CD14-positive monocyte (primary cell): ENCODE data around the gene BMP2K. TPM values are rescaled to one million over a fixed set of nuclear protein-coding genes. Genes with fewer than 3 reads are reported as not detected.

Experiments used
- DNase-seq, 3 donors: peaks; one replicate each; pipeline ENCODE4 v3.0.0-alpha.2; 2011 to 2022
- H2AFZ ChIP-seq: 2 replicates; pipeline ENCODE4 v1.6.0; 2012; ENCODE audit warnings: mild to moderate bottlenecking, low read depth, low read length, inconsistent platforms; ENCODE audit not compliant: insufficient read depth, poor library complexity, severe bottlenecking
- H3K27ac ChIP-seq, 2 donors: 1 replicate in 1 of 2; 2 replicates in 1 of 2; pipeline ENCODE4 v1.5.1; 2012 to 2013; ENCODE audit warnings: low read length in 2 of 2, control low read depth in 1 of 2, inconsistent platforms in 1 of 2, low read depth in 1 of 2, mild to moderate bottlenecking in 1 of 2
- H3K27me3 ChIP-seq, 2 donors: one replicate each; pipeline versions ENCODE4 v1.6.0 to v1.6.1; 2011 to 2013; ENCODE audit warnings: low read length in 2 of 2; ENCODE audit not compliant: control insufficient read depth in 2 of 2, insufficient read depth in 2 of 2
- H3K36me3 ChIP-seq, 2 donors: replicated peaks in 1 of 2; 1 replicate in 1 of 2; 2 replicates in 1 of 2; pipeline versions ENCODE4 v1.5.1 to v1.6.1; 2012 to 2013; ENCODE audit warnings: low read length in 2 of 2, control low read depth in 1 of 2, inconsistent platforms in 1 of 2, mild to moderate bottlenecking in 1 of 2; ENCODE audit not compliant: insufficient read depth in 2 of 2, control insufficient read depth in 1 of 2
- H3K4me1 ChIP-seq, 2 donors: 1 replicate in 1 of 2; 2 replicates in 1 of 2; pipeline versions ENCODE4 v1.5.1 to v1.6.1; 2012 to 2013; ENCODE audit warnings: low read length in 2 of 2, control low read depth in 1 of 2, inconsistent platforms in 1 of 2, mild to moderate bottlenecking in 1 of 2, moderate library complexity in 1 of 2; ENCODE audit not compliant: insufficient read depth in 2 of 2, control insufficient read depth in 1 of 2
- H3K4me2 ChIP-seq: replicated peaks from 2 replicates; pipeline ENCODE3; 2012; ENCODE audit warnings: low read length, moderate library complexity, mild to moderate bottlenecking; ENCODE audit not compliant: poor library complexity, severe bottlenecking; ENCODE audit errors: extremely low read depth
- H3K4me3 ChIP-seq, 3 experiments: fragments of 200-600 bp in 1 of 3; sonication (generic) in 1 of 3; replicated peaks in 1 of 3; 1 replicate in 2 of 3; 2 replicates in 1 of 3; pipeline ENCODE4 v1.5.1; 2011 to 2013; ENCODE audit warnings: low read length in 3 of 3, mild to moderate bottlenecking in 3 of 3, control low read depth in 2 of 3, low read depth in 2 of 3, inconsistent platforms in 1 of 3, moderate library complexity in 1 of 3
- H3K79me2 ChIP-seq: 2 replicates; pipeline ENCODE4 v1.6.0; 2012; ENCODE audit warnings: mild to moderate bottlenecking, control low read depth, inconsistent platforms, low read length, moderate library complexity; ENCODE audit not compliant: insufficient read depth
- H3K9ac ChIP-seq: 2 replicates; pipeline ENCODE4 v1.6.0; 2017; ENCODE audit warnings: low read length, mild to moderate bottlenecking; ENCODE audit not compliant: insufficient read depth, poor library complexity, severe bottlenecking
- H3K9me3 ChIP-seq, 2 donors: replicated peaks in 1 of 2; 1 replicate in 1 of 2; 2 replicates in 1 of 2; pipeline versions ENCODE4 v1.5.1 to v1.6.1; 2012 to 2013; ENCODE audit warnings: low read length in 2 of 2, control low read depth in 1 of 2; ENCODE audit not compliant: control insufficient read depth in 1 of 2, insufficient read depth in 1 of 2
- H4K20me1 ChIP-seq: 2 replicates; pipeline ENCODE4 v1.6.0; 2012; ENCODE audit warnings: mild to moderate bottlenecking, low read length, control low read depth, moderate library complexity; ENCODE audit not compliant: insufficient read depth
- H3K27ac Mint-ChIP-seq, 7 donors: one replicate each; pipeline ENCODE4 v1.8.0; 2020; ENCODE audit warnings: mild to moderate bottlenecking in 7 of 7, mixed read lengths in 7 of 7, moderate library complexity in 6 of 7, inconsistent platforms in 2 of 7
- H3K27me3 Mint-ChIP-seq, 3 donors: one replicate each; pipeline ENCODE4 v1.8.0; 2021 to 2022; ENCODE audit warnings: low read depth in 3 of 3, mild to moderate bottlenecking in 3 of 3, mixed read lengths in 3 of 3, moderate library complexity in 3 of 3, inconsistent platforms in 1 of 3
- H3K36me3 Mint-ChIP-seq, 2 donors: one replicate each; pipeline ENCODE4 v1.8.0; 2020; ENCODE audit warnings: mixed read lengths in 2 of 2, inconsistent platforms in 1 of 2, mild to moderate bottlenecking in 1 of 2
- H3K4me1 Mint-ChIP-seq: one replicate; pipeline ENCODE4 v1.8.0; 2020; ENCODE audit warnings: mild to moderate bottlenecking, mixed read lengths
- H3K4me3 Mint-ChIP-seq, 2 donors: one replicate each; pipeline ENCODE4 v1.8.0; 2020; ENCODE audit warnings: mild to moderate bottlenecking in 2 of 2, mixed read lengths in 2 of 2, moderate library complexity in 1 of 2
- H3K9me3 Mint-ChIP-seq, 7 donors: one replicate each; pipeline ENCODE4 v1.8.0; 2020 to 2022; ENCODE audit warnings: mixed read lengths in 7 of 7, mild to moderate bottlenecking in 6 of 7, moderate library complexity in 6 of 7, inconsistent platforms in 2 of 7
- WGBS: methylation state at CpG from one replicate; pipeline ENCODE4 v1.1.5; 2013; ENCODE audit warnings: missing lambda C conversion rate; ENCODE audit not compliant: insufficient coverage; 5-methylcytosine and 5-hydroxymethylcytosine counted together
- intact Hi-C, 2 donors: fragments of 100-400 bp; cut with micrococcal nuclease; formaldehyde crosslinking; loops; one replicate each; pipeline versions ENCODE4 v1.15.0 to v1.15.1; 2023
- polyA plus RNA-seq, 3 donors: library from polyadenylated mRNA; depleted of rRNA in 1 of 3; unstranded in 2 of 3; stranded (reverse) in 1 of 3; fragments of 300-500 nt in 2 of 3; fragments of >200 nt in 1 of 3; fragmentation: Illumina TruSeq in 2 of 3; gene quantifications; 1 replicate in 2 of 3; 2 replicates in 1 of 3; pipeline ENCODE4 v1.2.3, GENCODE V29; 2012 to 2021
- TF ChIP-seq, protein P1 (sequence below): fragments of 200-600 bp; IDR thresholded peaks from one replicate; pipeline ENCODE4 v1.8.0; 2022; ENCODE audit warnings: antibody characterized with exemption, mild to moderate bottlenecking

Gene BMP2K
- polyA plus RNA-seq, 3 donors, result 11.8 to 39.7 (median 21.6) TPM

DNA sequence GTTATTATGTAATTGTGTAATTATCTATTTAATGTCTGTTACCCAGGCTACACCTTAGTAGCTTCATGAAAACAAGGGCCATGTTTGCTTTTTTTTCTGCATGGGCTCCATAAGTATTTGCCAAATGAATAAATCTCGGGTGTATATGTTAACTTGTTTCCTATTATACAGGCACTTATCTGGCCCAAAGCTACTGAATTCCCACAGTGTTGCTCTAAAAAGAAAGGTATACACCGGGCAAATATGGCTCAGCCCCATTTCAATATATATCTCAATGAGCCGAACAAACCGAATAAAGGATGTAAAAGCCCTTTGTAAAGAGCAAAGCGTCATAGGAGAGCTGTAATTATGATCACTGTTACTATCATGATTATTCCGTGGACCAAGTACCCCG is 162.3 kb downstream of the BMP2K start:
- H3K9me3 ChIP-seq, result no peaks in the 10 kb centered on the region
- H3K27me3 Mint-ChIP-seq, result peaks cover 0 to 5% (median 2%) of the 10 kb centered on the region in 3 donors
- no peaks in the 10 kb centered on the region for H3K79me2 ChIP-seq

DNA sequence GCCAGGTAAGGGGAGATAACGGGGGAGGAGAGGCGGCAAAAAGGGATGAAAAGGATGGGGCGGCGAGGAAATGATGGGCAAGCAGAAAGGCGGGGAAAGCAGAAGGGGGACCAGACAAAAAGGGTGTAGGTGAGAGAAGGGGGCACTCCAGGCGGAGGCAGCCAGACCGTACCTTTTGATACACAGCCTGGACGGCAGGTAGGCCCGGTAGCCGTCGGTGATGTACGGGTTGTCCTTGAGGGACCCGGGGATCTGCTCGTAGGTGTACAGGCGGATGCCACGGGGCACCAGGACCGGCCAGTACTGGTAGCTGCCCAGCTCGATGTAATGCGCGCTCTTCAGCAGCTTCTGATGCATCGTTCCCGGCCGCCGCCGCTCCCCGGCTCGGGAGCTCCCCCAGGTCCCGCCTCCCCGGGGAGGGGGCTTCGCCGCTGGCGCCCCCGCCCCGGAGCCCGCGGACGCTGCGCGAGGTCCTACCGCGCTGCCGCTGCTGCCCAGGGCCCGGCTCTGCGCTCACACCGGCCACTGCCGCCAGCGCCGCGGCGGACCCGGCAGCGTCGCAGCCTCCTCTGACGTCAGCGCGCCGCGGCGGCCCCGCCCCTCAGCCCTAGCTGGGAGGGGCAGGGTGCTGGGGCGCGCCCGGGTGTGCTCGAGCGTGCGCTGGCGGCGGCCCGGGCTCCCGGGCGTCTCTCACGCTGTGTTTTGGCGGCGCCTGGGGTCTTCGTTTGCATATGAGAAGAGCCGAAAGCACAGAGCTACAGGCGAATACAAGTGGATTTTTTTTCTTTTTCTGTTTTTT is 162.9 kb downstream of the BMP2K start, which contains the start of gene PAQR3:
Gene PAQR3 (minus strand): TSS at position 571 of the 799 bp plus-strand sequence. CDS start 214 bp downstream, at position 357.
- Mint-ChIP-seq H3K36me3 (peaks cover 3 to 4% of the 10 kb centered on the region in 2 donors), H3K4me1 (peaks cover 38% of the 10 kb centered on the region), H3K9me3 (peaks cover 0 to 4% (median 0%) of the 10 kb centered on the region in 7 donors), H3K27me3 (peaks cover 0 to 5% (median 2%) of the 10 kb centered on the region in 3 donors), H3K27ac (peak within 1 kb of the TSS; percentile 78 to 92 (median 82)), H3K4me3 (peak within 1 kb of the TSS; percentile 95 to 96)
- H3K4me1 ChIP-seq, result peaks cover 36 to 44% of the 10 kb centered on the region in 2 donors
- peak within 1 kb of the TSS; percentile 96 for H2AFZ ChIP-seq
- H3K36me3 ChIP-seq, result no peaks in the 10 kb centered on the region
- H3K27me3 ChIP-seq, result no peaks in the 10 kb centered on the region
- no peaks in the 10 kb centered on the region for H3K79me2 ChIP-seq
- H4K20me1 ChIP-seq, result no peaks in the 10 kb centered on the region
- peak; percentile 76 to 84 (median 81) for DNase-seq
- peak within 1 kb of the TSS; percentile 86 for H3K4me2 ChIP-seq
- H3K4me3 ChIP-seq, result peak within 1 kb of the TSS; percentile 80 to 100 (median 82)
- intact Hi-C loops, result no loop called here
- peak within 1 kb of the TSS; percentile 53 to 69 for H3K27ac ChIP-seq
- TF ChIP-seq, protein P1, sequence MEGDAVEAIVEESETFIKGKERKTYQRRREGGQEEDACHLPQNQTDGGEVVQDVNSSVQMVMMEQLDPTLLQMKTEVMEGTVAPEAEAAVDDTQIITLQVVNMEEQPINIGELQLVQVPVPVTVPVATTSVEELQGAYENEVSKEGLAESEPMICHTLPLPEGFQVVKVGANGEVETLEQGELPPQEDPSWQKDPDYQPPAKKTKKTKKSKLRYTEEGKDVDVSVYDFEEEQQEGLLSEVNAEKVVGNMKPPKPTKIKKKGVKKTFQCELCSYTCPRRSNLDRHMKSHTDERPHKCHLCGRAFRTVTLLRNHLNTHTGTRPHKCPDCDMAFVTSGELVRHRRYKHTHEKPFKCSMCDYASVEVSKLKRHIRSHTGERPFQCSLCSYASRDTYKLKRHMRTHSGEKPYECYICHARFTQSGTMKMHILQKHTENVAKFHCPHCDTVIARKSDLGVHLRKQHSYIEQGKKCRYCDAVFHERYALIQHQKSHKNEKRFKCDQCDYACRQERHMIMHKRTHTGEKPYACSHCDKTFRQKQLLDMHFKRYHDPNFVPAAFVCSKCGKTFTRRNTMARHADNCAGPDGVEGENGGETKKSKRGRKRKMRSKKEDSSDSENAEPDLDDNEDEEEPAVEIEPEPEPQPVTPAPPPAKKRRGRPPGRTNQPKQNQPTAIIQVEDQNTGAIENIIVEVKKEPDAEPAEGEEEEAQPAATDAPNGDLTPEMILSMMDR, result no peak
- H3K9ac ChIP-seq, result peak within 1 kb of the TSS; percentile 74
- under 1% methylated on average over 77 of the region's 77 CpGs for WGBS
- H3K9me3 ChIP-seq, result no peaks in the 10 kb centered on the region

More for the DNA sequence above, 162.3 kb downstream of the BMP2K start:
- Histone ChIP-seq H3K27ac (peak overlapping the region in 1 of 2 donors; percentile 69), H4K20me1 (no peaks in the 10 kb centered on the region), H2AFZ (peak overlapping the region; percentile 96), H3K27me3 (no peaks in the 10 kb centered on the region), H3K4me1 (peaks cover 30 to 38% of the 10 kb centered on the region in 2 donors), H3K9ac (peak overlapping the region; percentile 74), H3K36me3 (no peaks in the 10 kb centered on the region), H3K4me2 (peak overlapping the region; percentile 86), H3K4me3 (peak overlapping the region; percentile 80 to 100 (median 82))
- Mint-ChIP-seq H3K4me3 (peak overlapping the region; percentile 95 to 96), H3K9me3 (peaks cover 0 to 4% (median 0%) of the 10 kb centered on the region in 7 donors), H3K4me1 (peaks cover 32% of the 10 kb centered on the region), H3K27ac (peak overlapping the region; percentile 72 to 92 (median 82)), H3K36me3 (peaks cover 5% of the 10 kb centered on the region in 2 donors)
- WGBS, result 0% methylated on average over 2 of the region's 7 CpGs
- TF ChIP-seq, protein P1, result no peak
- intact Hi-C loops, result no loop called here
- DNase-seq, result no peak
